CD4-positive, alpha-beta memory T cell (primary cell): ENCODE data around the gene NPHP4. TPM values are rescaled to one million over a fixed set of nuclear protein-coding genes. Genes with fewer than 3 reads are reported as not detected.
A peak's percentile ranks its signal among the peaks of the same experiment; 100 is the strongest.

Source experiments
- CTCF ChIA-PET: fragments of 350-600 bp; sonication (Branson Sonifier 250); formaldehyde crosslinking; loops from one replicate; lab custom pipeline; 2021; ENCODE audit warnings: inconsistent platforms; ENCODE audit not compliant: partially characterized antibody; lab: Charles Lee
- POLR2A ChIA-PET: fragments of 350-600 bp; sonication (Branson Sonifier 250); formaldehyde crosslinking; loops from one replicate; lab custom pipeline; 2021; ENCODE audit not compliant: partially characterized antibody; lab: Charles Lee
- DNase-seq, 5 donors: peaks; one replicate each; pipeline versions ENCODE4 v3.0.0 to v3.0.0-alpha.2; 2020 to 2022; ENCODE audit warnings: mixed read lengths in 1 of 5
- H3K27ac ChIP-seq: one replicate; pipeline ENCODE4 v1.7.0; 2013; ENCODE audit warnings: low read depth, low read length
- H3K27me3 ChIP-seq: 2 replicates; pipeline ENCODE4 v1.7.0; 2013; ENCODE audit warnings: mild to moderate bottlenecking, low read length, moderate library complexity; ENCODE audit not compliant: insufficient read depth
- H3K36me3 ChIP-seq: 2 replicates; pipeline ENCODE4 v1.7.0; 2013; ENCODE audit warnings: mild to moderate bottlenecking, low read length, moderate library complexity; ENCODE audit not compliant: insufficient read depth
- H3K4me1 ChIP-seq: 2 replicates; pipeline ENCODE4 v1.7.0; 2013; ENCODE audit warnings: mild to moderate bottlenecking, low read length, moderate library complexity; ENCODE audit not compliant: insufficient read depth
- H3K4me3 ChIP-seq, 2 donors: one replicate each; pipeline ENCODE4 v1.7.0; 2013; ENCODE audit warnings: low read length in 2 of 2, mild to moderate bottlenecking in 1 of 2
- H3K9me3 ChIP-seq, 2 donors: one replicate each; pipeline ENCODE4 v1.7.0; 2013; ENCODE audit warnings: low read length in 2 of 2, control low read depth in 1 of 2; ENCODE audit not compliant: control insufficient read depth in 1 of 2
- H3K27ac Mint-ChIP-seq, 7 donors: one replicate each; pipeline ENCODE4 v1.8.0; 2020 to 2021; ENCODE audit warnings: mixed read lengths in 7 of 7, mild to moderate bottlenecking in 6 of 7, inconsistent platforms in 3 of 7, moderate library complexity in 3 of 7
- H3K27me3 Mint-ChIP-seq, 2 donors: one replicate each; pipeline ENCODE4 v1.8.0; 2020 to 2021; ENCODE audit warnings: mixed read lengths in 2 of 2
- H3K36me3 Mint-ChIP-seq, 2 donors: one replicate each; pipeline ENCODE4 v1.8.0; 2020 to 2021; ENCODE audit warnings: mixed read lengths in 2 of 2, inconsistent platforms in 1 of 2, mild to moderate bottlenecking in 1 of 2
- H3K4me1 Mint-ChIP-seq, 4 donors: one replicate each; pipeline ENCODE4 v1.8.0; 2020 to 2021; ENCODE audit warnings: mixed read lengths in 4 of 4, mild to moderate bottlenecking in 1 of 4
- H3K4me3 Mint-ChIP-seq, 8 donors: one replicate each; pipeline ENCODE4 v1.8.0; 2020 to 2021; ENCODE audit warnings: mixed read lengths in 8 of 8, mild to moderate bottlenecking in 7 of 8, moderate library complexity in 6 of 8, inconsistent platforms in 3 of 8
- H3K9me3 Mint-ChIP-seq, 8 donors: one replicate each; pipeline ENCODE4 v1.8.0; 2020 to 2021; ENCODE audit warnings: mixed read lengths in 8 of 8, mild to moderate bottlenecking in 5 of 8, inconsistent platforms in 3 of 8, moderate library complexity in 1 of 8
- intact Hi-C: fragments of 100-400 bp; cut with micrococcal nuclease; formaldehyde crosslinking; loops from one replicate; pipeline ENCODE4 v1.15.1; 2023
- polyA plus RNA-seq, 2 donors: library from polyadenylated mRNA; unstranded; fragments of 300-500 nt; fragmentation: Illumina TruSeq; gene quantifications; one replicate each; pipeline ENCODE4 v1.2.3, GENCODE V29; 2021
- total RNA-seq, 2 experiments: library from RNA; stranded (reverse); gene quantifications; one replicate each; pipeline ENCODE4 v1.2.3, GENCODE V29; 2021

Gene NPHP4
- total RNA-seq (1 to 10 TPM; 7.6 to 9.6 TPM), polyA plus RNA-seq (1 to 10 TPM; 1.0 to 1.1 TPM)

GRCh38 chr1:5992026-5992813 lies at the start of gene NPHP4:
Gene NPHP4 (minus strand): TSS chr1:5992425. CDS start chr1:5986289, 6,136 bp downstream.
- H3K36me3 ChIP-seq = no peaks in the 10 kb centered on the region
- ChIA-PET CTCF (interaction anchor here (0.9 to 2.6 kb wide), 3 partner anchors 12 to 34 kb away, joined by 3 to 16 read pairs (median 4); no protein-coding TSS in a partner anchor), POLR2A (interaction anchor here (0.7 to 6.1 kb wide), 13 partner anchors 10 to 611 kb away, joined by 3 to 179 read pairs (median 3); no protein-coding TSS in a partner anchor)
- H3K27ac Mint-ChIP-seq = peak within 1 kb of the TSS; percentile 97 to 99 (median 98)
- peak within 1 kb of the TSS; percentile 96 for H3K27ac ChIP-seq
- peaks cover 37% of the 10 kb centered on the region for H3K4me1 ChIP-seq
- H3K4me1 Mint-ChIP-seq = peaks cover 13 to 39% (median 30%) of the 10 kb centered on the region in 4 donors
- no peaks in the 10 kb centered on the region for H3K27me3 Mint-ChIP-seq
- H3K36me3 Mint-ChIP-seq = peaks cover 0 to 17% of the 10 kb centered on the region in 2 donors
- H3K27me3 ChIP-seq = no peaks in the 10 kb centered on the region
- no peaks in the 10 kb centered on the region for H3K9me3 ChIP-seq
- intact Hi-C loops = loop anchor here (1.0 to 5.0 kb wide), 5 partner anchors 34 to 795 kb away; partner anchors contain the start of genes ACOT7, CAMTA1 and RPL22
- peak; percentile 99 for DNase-seq
- H3K4me3 ChIP-seq = peak within 1 kb of the TSS; percentile 86 to 92
- peaks cover 0 to 3% (median 0%) of the 10 kb centered on the region in 8 donors for H3K9me3 Mint-ChIP-seq
- peak within 1 kb of the TSS; percentile 95 to 98 (median 96) for H3K4me3 Mint-ChIP-seq

GRCh38 chr1:6041432-6042062 lies 49.3 kb upstream of the NPHP4 start:
- peaks cover 6 to 46% (median 15%) of the 10 kb centered on the region in 4 donors for H3K4me1 Mint-ChIP-seq
- DNase-seq = peak in 1 of 5 donors; percentile 12
- ChIA-PET POLR2A (interaction anchor here (1.0 kb wide), 1 partner anchor 16 kb away, joined by 6 read pairs; no protein-coding TSS in a partner anchor), CTCF (no interaction called here)
- Histone ChIP-seq H3K36me3 (peaks cover 59% of the 10 kb centered on the region), H3K9me3 (no peaks in the 10 kb centered on the region), H3K27ac (no peak overlapping the region), H3K4me1 (peaks cover 12% of the 10 kb centered on the region), H3K4me3 (no peak overlapping the region), H3K27me3 (no peaks in the 10 kb centered on the region)
- H3K9me3 Mint-ChIP-seq = no peaks in the 10 kb centered on the region
- H3K27ac Mint-ChIP-seq = no peak overlapping the region
- H3K36me3 Mint-ChIP-seq = peaks cover 15 to 60% of the 10 kb centered on the region in 2 donors
- intact Hi-C loops = no loop called here
- H3K4me3 Mint-ChIP-seq = no peak overlapping the region
- no peaks in the 10 kb centered on the region for H3K27me3 Mint-ChIP-seq

- H3K9me3 ChIP-seq = no peaks in the 10 kb centered on the region
- CTCF ChIA-PET = no interaction called here
- Mint-ChIP-seq H3K36me3 (peaks cover 14 to 59% of the 10 kb centered on the region in 2 donors), H3K27ac (peak overlapping the region in 1 of 7 donors; percentile 51), H3K9me3 (no peaks in the 10 kb centered on the region), H3K4me3 (no peak overlapping the region), H3K4me1 (peaks cover 9 to 52% (median 18%) of the 10 kb centered on the region in 4 donors), H3K27me3 (no peaks in the 10 kb centered on the region)
- no peak overlapping the region for H3K4me3 ChIP-seq
- H3K27ac ChIP-seq = no peak overlapping the region
- H3K27me3 ChIP-seq = no peaks in the 10 kb centered on the region
- POLR2A ChIA-PET = no interaction called here
- intact Hi-C loops = no loop called here
- peaks cover 56% of the 10 kb centered on the region for H3K36me3 ChIP-seq
- peaks cover 14% of the 10 kb centered on the region for H3K4me1 ChIP-seq
- DNase-seq = no peak
Observed at GRCh38 chr1:6040861-6041415, 48.7 kb upstream of the NPHP4 start.

GRCh38 chr1:6040444-6040843 lies 48.2 kb upstream of the NPHP4 start:
- Histone ChIP-seq H3K4me3 (no peak overlapping the region), H3K27me3 (no peaks in the 10 kb centered on the region), H3K9me3 (no peaks in the 10 kb centered on the region), H3K27ac (no peak overlapping the region), H3K36me3 (peaks cover 51% of the 10 kb centered on the region), H3K4me1 (peaks cover 16% of the 10 kb centered on the region)
- Mint-ChIP-seq H3K9me3 (no peaks in the 10 kb centered on the region), H3K36me3 (peaks cover 17 to 62% of the 10 kb centered on the region in 2 donors), H3K4me3 (no peak overlapping the region), H3K27me3 (no peaks in the 10 kb centered on the region), H3K4me1 (peaks cover 12 to 57% (median 21%) of the 10 kb centered on the region in 4 donors), H3K27ac (no peak overlapping the region)
- intact Hi-C loops = no loop called here
- ChIA-PET CTCF (interaction anchor here (1.5 kb wide), 1 partner anchor 23 kb away, joined by 3 read pairs; no protein-coding TSS in a partner anchor), POLR2A (interaction anchor here (1.7 kb wide), 1 partner anchor 12 kb away, joined by 6 read pairs; no protein-coding TSS in a partner anchor)
- DNase-seq = no peak

GRCh38 chr1:6039031-6039430 lies 46.8 kb upstream of the NPHP4 start:
- Mint-ChIP-seq H3K4me3 (no peak overlapping the region), H3K4me1 (peaks cover 17 to 67% (median 29%) of the 10 kb centered on the region in 4 donors), H3K36me3 (peaks cover 14 to 60% of the 10 kb centered on the region in 2 donors), H3K9me3 (no peaks in the 10 kb centered on the region), H3K27ac (no peak overlapping the region), H3K27me3 (no peaks in the 10 kb centered on the region)
- CTCF ChIA-PET = interaction anchor here (1.5 kb wide), 1 partner anchor 22 kb away, joined by 3 read pairs; no protein-coding TSS in a partner anchor
- H3K4me3 ChIP-seq = no peak overlapping the region
- no peaks in the 10 kb centered on the region for H3K9me3 ChIP-seq
- DNase-seq = no peak
- H3K4me1 ChIP-seq = peaks cover 30% of the 10 kb centered on the region
- intact Hi-C loops = no loop called here
- no peaks in the 10 kb centered on the region for H3K27me3 ChIP-seq
- H3K27ac ChIP-seq = no peak overlapping the region
- peaks cover 41% of the 10 kb centered on the region for H3K36me3 ChIP-seq
- POLR2A ChIA-PET = interaction anchor here (1.7 kb wide), 1 partner anchor 10 kb away, joined by 6 read pairs; no protein-coding TSS in a partner anchor

- no peak overlapping the region for H3K4me3 ChIP-seq
- ChIA-PET CTCF (no interaction called here), POLR2A (interaction anchor here (1.7 kb wide), 1 partner anchor 10 kb away, joined by 6 read pairs; no protein-coding TSS in a partner anchor)
- Mint-ChIP-seq H3K27me3 (no peaks in the 10 kb centered on the region), H3K27ac (no peak overlapping the region), H3K4me3 (no peak overlapping the region), H3K36me3 (peaks cover 11 to 55% of the 10 kb centered on the region in 2 donors), H3K4me1 (peaks cover 17 to 67% (median 28%) of the 10 kb centered on the region in 4 donors), H3K9me3 (no peaks in the 10 kb centered on the region)
- no peaks in the 10 kb centered on the region for H3K27me3 ChIP-seq
- H3K4me1 ChIP-seq = peaks cover 35% of the 10 kb centered on the region
- H3K27ac ChIP-seq = no peak overlapping the region
- H3K9me3 ChIP-seq = no peaks in the 10 kb centered on the region
- intact Hi-C loops = no loop called here
- H3K36me3 ChIP-seq = peaks cover 37% of the 10 kb centered on the region
- DNase-seq = no peak
Observed at GRCh38 chr1:6038603-6039002, 46.4 kb upstream of the NPHP4 start.
